HL-60 (cell line): ENCODE results near the gene MBD3.

Source experiments
- DNase-seq, 2 experiments: peaks; one replicate each; pipeline ENCODE4 v3.0.0-alpha.2; 2010 to 2020; ENCODE audit warnings: low read depth in 1 of 2, low spot score in 1 of 2
- H3K27ac ChIP-seq: fragments of 250-450 bp; sonication (Bioruptor Pico); replicated peaks from 2 replicates; pipeline ENCODE4 v1.5.1; 2020; ENCODE audit warnings: mild to moderate bottlenecking, moderate library complexity
- H3K27me3 ChIP-seq: fragments of 250-450 bp; sonication (Bioruptor Pico); 2 replicates; pipeline ENCODE4 v1.5.1; 2021; ENCODE audit warnings: mild to moderate bottlenecking, moderate library complexity; ENCODE audit not compliant: insufficient read depth, poor library complexity, severe bottlenecking
- H3K4me3 ChIP-seq: replicated peaks from 2 replicates; pipeline ENCODE4 v1.5.1; 2011; ENCODE audit warnings: mild to moderate bottlenecking, control low read depth, low read length; ENCODE audit not compliant: insufficient read depth
- CTCF ChIP-seq: IDR thresholded peaks from one replicate; pipeline ENCODE4 v1.5.1; 2011; ENCODE audit warnings: low read length, control low read depth, inconsistent platforms; ENCODE audit not compliant: insufficient read depth
- POLR2AphosphoS5 ChIP-seq: IDR thresholded peaks from 2 replicates; pipeline ENCODE4 v1.6.1; 2012; ENCODE audit warnings: low read depth
- REST ChIP-seq: IDR thresholded peaks from 2 replicates; pipeline ENCODE4 v1.6.1; 2012; ENCODE audit warnings: low read depth; ENCODE audit not compliant: insufficient replicate concordance
- SPI1 ChIP-seq: IDR thresholded peaks from 2 replicates; pipeline ENCODE4 v1.6.1; 2012; ENCODE audit warnings: low read depth, mild to moderate bottlenecking, borderline replicate concordance

Gene MBD3

GRCh38 chr19:1524972-1525325 is 67.7 kb downstream of the MBD3 start:
- DNase-seq: no peak
- Histone ChIP-seq H3K4me3 (no peak overlapping the region), H3K27ac (no peak overlapping the region), H3K27me3 (peaks cover 22% of the 10 kb centered on the region)
- TF ChIP-seq CTCF (no peak), REST (no peak), POLR2AphosphoS5 (no peak)

GRCh38 chr19:1524287-1524971 is 68.2 kb downstream of the MBD3 start:
- Histone ChIP-seq H3K27ac (no peak overlapping the region), H3K27me3 (peaks cover 22% of the 10 kb centered on the region), H3K4me3 (no peak overlapping the region)
- DNase-seq: no peak
- no peak for TF ChIP-seq SPI1
